Cortex of kidney (tissue), 1 donor: ENCODE measurements around the gene ITIH4.
"Not testable (repeated sequence)": the region's sequence is repeated elsewhere in the genome, so short reads cannot be mapped to it uniquely, and the experiment has no call there.

Experiments
- DNase-seq: peaks from one replicate; lab custom pipeline; 2025; lab: John Stamatoyannopoulos, UW

Gene ITIH4

DNA sequence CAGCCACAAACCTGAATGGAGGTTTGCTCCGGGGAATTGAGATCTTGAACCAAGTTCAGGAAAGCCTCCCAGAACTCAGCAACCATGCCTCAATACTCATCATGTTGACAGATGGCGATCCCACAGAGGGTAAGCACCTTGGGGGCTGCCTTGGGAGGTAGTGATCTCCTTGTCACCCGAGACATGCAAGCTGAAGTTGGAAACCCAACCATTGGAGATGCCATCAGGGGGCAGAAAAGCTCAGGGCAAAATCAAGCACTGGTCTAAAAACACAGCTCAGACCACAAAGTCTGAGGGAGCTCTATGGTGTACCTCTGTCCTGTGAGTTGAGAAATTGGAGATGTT lies 47.3 kb downstream of the ITIH4 start:
- no peak for DNase-seq

DNA sequence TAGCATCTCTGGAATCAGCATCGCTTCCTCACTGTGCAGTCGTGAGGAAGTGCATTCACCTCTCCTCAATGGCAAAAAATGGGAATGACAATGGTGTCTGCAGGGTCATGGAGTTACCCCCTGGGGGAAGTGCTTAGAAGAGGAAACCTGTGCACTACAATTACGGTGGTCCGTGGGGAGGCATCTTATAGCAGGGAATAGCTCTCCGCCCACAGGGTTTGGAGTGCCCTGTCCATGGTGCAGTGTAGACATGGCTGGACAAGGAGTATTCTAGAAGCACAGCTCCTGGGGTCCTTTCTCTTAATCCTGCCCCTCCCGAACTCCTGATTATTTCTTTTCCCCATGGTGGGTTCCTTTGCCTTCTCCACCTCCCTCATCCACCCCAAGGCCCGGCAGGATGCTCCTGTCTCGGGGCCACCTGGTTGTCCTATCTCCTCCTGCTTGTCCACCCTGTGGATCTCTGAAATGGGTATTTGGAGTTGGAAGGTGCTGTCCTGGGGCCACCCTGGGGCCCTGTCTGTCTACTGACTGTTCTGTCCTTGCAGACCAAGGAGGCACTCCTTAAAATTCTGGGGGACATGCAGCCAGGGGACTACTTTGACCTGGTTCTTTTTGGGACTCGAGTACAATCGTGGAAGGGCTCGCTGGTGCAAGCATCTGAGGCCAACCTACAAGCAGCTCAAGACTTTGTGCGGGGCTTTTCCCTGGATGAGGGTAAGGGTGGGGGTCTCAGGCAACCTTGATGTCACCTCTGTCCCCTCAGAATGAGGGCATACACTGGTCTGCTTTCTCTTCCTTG lies 47.9 kb downstream of the ITIH4 start:
- no peak for DNase-seq

DNA sequence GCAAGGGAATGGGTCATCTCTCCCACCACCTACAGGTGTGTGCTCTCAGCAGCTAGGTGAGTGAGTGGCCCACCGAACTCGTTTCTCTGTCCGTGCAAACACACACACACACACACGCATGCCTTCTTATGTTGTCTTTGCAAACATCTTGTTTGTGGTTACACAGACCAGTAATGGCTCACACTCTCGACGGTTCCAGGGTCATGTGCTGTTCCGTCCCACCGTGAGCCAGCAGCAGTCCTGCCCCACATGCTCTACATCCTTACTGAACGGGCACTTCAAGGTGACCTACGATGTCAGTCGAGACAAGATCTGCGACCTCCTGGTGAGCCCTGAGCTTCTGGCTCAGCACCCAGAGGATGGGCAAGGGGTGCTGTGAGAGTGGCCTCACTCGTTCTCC lies 48.7 kb downstream of the ITIH4 start:
- no peak for DNase-seq

- no peak for DNase-seq
Observed at GRCh38 chr3:52779837-52780585, 50.5 kb downstream of the ITIH4 start.

GRCh38 chr3:52779011-52779836 lies 51.2 kb downstream of the ITIH4 start:
- DNase-seq = no peak

GRCh38 chr3:52777959-52778805 lies 52.3 kb downstream of the ITIH4 start:
- no peak for DNase-seq

DNA sequence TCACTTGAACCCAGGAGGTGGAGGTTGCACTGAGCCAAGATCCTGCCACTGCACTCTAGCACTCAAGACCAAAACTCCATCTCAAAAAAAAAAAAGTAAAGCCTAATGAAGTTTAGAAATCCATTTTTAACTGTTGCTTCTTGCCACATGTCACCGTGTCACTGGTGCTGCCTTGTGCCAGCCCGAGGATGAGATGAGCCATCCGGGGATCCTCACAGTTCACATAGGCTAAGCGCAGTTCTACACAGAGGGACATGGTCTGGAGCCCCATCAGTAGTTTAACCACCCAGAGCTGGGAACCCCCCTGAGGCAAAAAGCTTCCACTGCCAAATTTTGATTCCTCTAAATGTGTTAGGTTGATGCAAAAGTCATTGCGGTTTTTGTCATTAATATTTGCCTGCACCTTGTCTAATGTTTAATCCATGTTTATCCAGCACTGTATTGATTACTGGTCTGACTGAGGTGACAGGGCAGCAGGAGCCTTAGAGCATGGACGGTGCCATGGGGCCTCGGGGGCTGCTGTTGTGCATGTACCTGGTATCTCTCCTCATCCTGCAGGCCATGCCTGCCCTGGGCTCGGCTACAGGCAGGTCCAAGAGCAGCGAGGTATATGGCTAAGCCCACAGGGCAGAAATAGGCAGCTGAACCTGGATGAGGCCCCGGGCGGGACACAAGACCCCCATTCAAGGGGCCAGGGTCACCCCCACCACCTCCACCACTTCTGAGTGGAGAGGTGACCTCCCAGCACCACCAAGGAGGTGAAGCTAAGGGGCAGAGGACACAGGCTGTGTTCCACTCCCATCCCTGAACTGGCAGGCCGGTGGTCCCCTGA lies 53.1 kb downstream of the ITIH4 start, which contains the start of gene ITIH1:
Gene ITIH1, plus strand, starts transcription at position 473 of the 832 bp plus-strand sequence. Its CDS starts 17 bp downstream, at position 490.
- DNase-seq = no peak

DNA sequence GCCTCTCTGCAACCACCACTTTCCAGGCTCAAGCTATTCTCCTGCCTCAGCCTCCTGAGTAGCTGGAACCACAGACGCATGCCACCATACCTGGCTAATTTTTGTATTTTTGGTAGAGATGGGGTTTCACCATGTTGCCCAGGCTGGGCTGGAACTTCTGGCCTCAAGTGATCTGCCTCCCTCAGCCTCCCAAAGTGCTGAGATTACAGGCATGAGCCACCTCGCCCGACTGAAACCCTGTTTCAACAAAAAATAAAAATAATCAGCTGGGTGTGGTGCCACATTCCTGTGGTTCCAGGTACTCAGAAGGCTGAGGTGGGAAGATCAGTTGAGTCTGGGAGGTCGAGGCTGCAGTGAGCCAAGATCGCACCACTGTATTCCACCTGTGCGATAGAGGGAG lies 54.0 kb downstream of the ITIH4 start:
- not testable (repeated sequence) for DNase-seq

DNA sequence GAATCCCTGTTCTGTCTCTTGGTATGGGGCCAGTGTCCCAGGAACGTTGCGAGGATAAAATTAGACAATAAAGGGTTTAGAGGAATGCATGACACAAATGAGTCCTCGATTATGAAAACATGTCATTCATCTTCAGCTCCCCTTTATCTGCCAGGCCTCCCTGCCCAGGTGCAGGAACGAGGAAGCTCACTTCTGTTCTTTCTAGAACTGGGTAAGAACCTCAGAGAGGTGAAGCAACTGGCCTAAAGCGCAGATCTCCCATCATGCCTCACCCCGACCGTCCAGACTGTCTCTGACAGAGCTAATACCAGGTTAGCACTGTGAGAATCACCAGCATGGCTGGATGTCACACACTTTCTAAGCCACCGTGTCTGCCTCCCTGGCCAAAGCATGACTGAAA lies 54.6 kb downstream of the ITIH4 start:
- no peak for DNase-seq

GRCh38 chr3:52774901-52775864 lies 55.3 kb downstream of the ITIH4 start:
- DNase-seq = no peak

- no peak for DNase-seq
Observed at GRCh38 chr3:52774066-52774713, 56.3 kb downstream of the ITIH4 start.

DNA sequence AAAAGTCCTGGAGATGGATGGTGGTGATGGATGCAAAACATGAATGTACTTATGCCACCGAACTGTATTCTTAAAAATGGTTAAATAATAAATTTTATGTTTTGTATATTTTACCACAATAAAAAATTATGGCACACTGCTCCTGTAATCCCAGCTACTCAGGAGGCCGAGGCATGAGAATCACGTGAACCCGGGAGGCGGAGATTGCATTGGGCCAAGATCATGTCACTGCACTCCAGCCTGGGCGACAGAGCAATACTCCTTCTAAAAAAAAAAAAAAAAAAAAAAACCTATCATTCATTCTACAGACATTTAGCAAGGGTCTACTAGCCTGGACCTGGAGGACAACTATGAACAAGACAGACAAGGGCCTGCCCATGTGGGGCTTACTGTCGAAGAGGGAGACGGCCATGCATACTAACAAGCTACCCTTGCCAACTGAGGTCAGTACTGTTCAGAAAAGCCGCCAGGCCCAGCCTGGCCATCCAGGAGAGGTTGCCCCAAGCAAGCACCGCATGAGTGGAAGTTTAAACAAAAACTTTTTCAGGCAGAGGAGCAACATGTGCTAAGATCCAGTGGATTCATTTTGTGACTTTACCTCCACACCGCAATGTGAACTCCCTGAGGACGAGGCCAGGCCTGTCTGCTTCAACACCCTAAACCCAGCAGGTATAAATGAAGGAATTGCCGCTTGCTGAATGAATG lies 57.0 kb downstream of the ITIH4 start:
- no peak for DNase-seq

DNA sequence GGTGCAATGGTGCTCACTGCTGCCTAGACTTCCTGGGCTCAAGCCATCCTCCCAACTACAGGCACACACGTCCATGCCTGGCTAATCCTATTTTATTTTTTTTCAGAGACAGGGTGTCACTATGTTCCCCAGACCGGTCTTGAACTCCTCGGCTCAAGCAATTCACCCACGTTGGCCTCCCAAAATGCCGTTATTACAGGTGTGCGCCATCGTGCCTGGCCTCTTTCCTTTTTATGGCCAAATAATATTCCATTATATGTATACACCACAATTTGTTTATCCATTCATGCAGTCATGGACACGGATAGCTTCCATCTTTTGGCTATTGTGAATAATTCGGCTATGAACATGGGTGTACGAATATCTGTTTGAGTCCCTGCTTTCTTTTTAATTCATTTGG lies 58.8 kb downstream of the ITIH4 start:
- no peak for DNase-seq

DNA sequence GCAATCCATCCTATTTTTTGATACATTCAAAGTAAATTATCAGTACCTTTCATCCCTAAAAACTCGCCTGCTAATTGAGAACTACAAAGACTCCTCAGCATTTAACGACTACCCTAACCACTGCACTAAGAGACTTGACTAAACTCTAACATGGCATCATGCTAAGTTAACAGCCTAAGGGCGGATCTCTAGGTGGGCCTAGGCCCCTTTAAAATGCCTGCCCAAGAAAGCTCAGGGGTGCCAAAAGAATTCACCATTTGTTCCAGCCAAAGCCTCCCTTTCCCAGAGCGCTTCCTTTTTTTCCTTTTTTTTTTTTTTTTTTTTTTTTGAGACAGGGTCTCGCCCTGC lies 59.2 kb downstream of the ITIH4 start:
- DNase-seq = no peak

DNA sequence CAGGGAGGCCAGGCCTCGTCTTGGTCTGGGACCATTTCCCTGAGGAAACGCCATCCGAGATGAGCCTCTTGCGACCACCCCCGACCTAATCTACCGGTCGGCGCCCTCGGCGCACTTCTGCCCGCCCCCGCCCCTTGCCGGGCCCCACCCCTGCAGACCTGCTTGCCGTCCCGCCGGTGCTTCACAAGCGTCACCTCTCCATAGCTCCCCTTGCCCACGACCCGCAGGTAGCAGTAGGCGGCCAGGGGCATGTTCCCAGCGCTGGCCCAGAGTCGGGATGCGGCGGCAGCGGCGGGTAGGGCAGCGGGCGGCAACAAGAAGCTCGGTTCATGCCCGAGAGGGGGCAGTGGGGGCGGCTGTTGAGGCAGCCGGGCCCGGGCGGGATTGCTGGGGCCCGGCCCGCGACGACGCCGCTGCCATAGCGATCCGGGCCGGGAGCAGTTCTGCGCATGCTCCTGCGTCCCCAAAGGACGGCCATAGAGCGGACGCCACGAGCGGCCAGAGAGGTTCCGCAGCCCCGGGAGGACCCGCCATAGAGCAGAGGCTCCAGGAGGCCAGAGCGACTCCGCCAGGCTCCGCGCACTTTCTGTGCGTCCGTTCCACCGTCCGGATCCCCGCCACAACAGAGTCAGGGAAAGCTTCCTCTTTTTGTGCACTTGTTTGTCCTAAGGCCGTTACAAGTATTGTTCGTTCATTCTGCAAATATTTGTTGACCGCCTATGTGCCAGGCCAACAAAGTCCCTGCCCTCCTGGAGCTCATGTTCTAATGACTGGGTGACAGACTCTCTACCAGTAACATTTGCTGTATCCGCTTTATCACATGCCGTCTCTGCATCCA lies 59.8 kb downstream of the ITIH4 start, which contains the start of gene NEK4:
Gene NEK4, minus strand, starts transcription at position 445 of the 838 bp plus-strand sequence. Its CDS starts 194 bp downstream, at position 251.
- DNase-seq = no peak

DNA sequence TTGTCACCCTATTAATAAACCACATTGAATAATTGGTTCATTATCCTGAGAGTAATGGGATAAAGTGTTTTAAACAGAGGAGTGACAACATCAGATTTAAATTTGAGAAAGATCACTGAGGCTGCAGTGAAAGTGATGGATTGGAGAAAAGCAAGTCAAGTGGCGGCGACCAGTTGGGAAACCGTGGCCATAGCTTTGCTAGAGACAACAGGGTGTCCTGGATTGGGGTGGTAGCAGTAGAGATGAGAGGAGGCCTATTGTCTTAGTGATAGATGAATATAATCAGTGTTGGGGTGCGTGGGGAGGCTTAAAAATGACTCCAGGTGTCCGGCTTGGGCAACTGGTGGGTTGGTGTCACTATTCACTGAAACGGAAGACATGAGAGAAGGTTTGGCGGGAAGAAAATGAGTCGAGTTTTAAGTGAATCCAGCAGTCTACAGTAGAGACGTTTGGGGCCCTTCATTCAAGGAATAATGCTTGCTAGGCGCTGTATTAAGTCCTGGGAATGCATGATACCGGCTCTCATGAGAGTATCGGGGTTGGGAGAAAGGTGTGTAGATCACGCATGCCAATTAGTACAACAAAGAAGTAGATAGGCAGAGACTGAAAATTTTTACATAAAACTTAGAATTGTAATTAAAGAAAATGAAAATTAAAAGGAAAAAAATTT lies 60.6 kb downstream of the ITIH4 start:
- no peak for DNase-seq

DNA sequence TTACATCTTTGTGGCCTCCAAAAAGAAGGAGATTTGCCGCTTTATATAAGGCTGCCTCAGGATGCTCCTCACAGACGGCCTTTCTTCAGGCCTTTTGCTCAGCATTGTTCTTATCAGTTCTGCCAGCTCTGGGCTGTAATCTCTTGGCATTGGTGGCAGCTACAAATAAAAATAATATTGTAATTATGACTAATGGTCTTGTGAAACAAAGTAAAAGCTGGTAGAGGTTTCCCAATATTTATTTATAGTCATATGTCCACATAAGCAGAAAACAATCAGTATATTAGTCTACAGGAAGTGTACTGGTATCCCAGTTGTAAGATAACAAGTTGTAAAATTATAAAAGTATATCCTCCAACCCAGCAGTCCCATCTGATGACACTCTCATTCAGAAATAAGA lies 67.0 kb downstream of the ITIH4 start:
- no peak for DNase-seq
